GM18498 (cell line): Measurements from ENCODE around the gene ADISSP.

Experiments used
- ATAC-seq: cut with Tn5 transposase; IDR thresholded peaks from one replicate; pipeline ENCODE4 v1.9.1; 2021; ENCODE audit warnings: mild to moderate bottlenecking, moderate library complexity; ENCODE audit not compliant: unreplicated experiment

Gene ADISSP

GRCh38 chr20:3720626-3721025, 46.9 kb downstream of the ADISSP start:
- ATAC-seq: no peak

DNA sequence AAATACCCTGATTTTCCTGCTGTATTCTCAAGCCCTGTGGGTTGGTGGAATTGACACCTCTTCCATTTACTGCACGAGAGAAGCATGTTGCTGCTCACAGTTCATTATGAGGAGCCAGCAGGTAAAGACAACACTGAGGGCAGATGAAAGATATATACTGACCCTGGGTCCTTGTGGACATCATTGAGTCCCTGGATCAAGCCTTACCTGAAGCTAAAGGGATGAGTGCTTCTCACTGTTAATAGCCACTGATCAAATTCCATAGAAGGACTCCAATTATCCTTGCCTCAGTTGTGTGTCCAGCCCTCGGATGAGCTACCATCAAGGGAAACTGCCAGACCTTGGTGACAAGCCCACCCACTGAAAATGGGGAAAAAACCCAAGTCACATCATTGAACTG, 47.5 kb downstream of the ADISSP start:
- ATAC-seq: no peak

- no peak for ATAC-seq
These were observed 48.5 kb downstream of the ADISSP start for GRCh38 chr20:3719046-3719445.

- ATAC-seq: no peak
These were observed 51.2 kb downstream of the ADISSP start for GRCh38 chr20:3716195-3716834.

GRCh38 chr20:3714092-3714491, 53.5 kb downstream of the ADISSP start:
- ATAC-seq: no peak

DNA sequence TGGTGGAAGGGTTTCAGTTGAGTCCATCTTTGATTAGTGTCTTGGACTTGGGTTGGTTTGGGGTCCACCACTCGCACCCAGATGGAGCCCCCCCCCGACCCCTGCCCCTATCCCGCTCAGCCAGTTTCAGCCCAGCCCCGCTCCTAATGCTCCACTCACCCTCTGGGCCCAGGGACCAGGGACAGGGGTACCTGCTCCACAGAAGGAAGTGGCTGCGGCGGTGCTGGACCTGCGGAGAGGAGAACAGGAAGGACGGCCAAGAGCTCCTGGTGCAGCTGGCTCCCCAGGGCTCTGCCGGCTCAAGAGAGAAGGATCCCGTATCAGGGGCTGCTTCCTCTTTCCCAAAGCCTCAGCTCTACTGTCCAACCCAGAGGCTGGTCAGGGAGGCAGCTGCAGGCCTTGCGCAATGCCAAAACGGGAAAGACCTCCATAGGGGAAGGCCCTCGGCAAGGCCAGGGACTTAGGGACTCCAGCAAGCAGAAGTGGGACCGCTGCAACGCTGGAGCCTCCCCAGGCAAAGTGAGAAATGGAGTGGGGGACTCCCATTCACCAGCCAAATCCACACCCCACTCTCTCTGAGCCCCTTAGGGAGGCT, 55.2 kb downstream of the ADISSP start, which contains the start of gene SIGLEC1:
Gene SIGLEC1 (minus strand): TSS at position 322 of the 595 bp plus-strand sequence. CDS start 5,472 bp downstream, outside the sequence.
- no peak for ATAC-seq

GRCh38 chr20:3711484-3711941, 56.0 kb downstream of the ADISSP start:
- no peak for ATAC-seq

GRCh38 chr20:3710703-3711483, 56.7 kb downstream of the ADISSP start:
- ATAC-seq: no peak

DNA sequence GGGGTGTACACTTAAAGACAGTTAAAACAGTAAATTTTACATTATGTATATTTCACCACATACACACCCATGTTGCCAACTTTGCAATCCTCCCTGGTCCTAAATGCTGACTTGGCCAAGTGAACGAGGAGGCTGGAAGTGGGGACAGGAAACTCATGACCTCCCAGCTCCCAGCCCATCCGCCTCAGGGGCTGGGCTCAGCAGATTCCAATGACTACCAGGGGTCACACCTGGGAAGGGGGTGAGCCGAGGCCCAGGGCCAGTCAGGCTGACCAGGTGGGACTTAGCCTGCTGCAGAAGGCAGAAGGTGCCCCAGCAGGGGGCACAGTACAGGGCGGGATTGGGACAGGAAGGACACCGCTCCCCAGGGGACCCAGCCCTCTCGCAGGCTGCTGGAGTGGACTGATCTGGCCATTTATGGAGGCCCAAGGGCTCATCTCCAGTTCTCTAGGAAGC, 57.5 kb downstream of the ADISSP start:
- ATAC-seq: no peak

DNA sequence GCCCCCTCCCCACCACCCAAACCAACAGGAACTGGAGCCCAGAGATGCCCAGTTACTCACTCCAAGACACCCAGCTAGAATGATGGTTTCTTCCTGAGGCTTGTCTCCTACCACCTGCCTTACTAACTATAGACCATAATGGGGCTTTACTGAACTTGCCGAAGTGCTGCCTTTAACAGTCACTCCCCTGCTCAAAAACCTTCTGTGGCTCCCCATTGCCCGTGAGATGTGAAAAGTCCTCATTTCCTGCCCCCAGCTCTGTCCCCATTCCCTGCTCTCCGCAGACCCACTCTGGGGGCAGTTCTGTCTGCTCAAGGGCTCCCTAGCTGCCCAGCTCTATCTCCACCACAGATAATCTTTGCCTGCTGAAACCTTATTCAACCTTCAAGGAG, 60.0 kb downstream of the ADISSP start:
- ATAC-seq: no peak

DNA sequence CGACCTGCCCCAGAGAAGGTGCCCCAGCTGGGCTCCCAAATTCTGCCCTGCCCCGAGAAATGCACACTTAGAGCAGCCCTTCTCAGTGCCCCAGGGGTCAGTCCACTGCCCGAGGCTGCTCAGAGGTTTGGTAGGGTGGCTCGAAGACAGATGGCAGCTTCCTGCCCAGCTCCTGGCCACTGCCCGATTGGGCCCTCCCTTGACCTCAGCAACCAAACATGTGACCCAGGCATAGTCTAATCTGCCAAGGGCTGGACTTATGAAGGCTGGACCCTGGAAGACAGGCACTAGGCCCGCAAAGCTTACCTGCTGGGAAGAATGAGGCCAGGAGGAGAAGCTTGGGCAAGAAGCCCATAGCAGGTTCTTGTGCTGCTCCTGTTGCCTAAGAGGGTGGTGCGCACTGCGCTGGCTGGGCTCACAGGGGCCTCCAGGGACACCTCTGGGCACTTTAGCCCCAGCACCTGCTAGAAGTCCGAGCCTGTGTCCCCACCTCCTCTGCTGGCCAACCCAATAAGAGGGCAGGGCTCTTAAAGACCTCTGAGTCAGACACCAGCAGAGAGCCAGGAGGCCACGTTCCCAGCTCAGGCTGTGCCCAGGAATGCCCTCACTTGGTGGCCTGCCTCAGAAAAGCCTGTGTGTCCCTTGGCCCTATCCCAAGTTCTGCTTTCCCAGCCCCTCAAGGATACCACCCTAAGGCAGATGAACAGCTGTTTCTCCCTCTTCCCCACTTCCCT, 60.6 kb downstream of the ADISSP start:
- ATAC-seq: no peak

GRCh38 chr20:3705970-3706739, 61.4 kb downstream of the ADISSP start:
- ATAC-seq: no peak

DNA sequence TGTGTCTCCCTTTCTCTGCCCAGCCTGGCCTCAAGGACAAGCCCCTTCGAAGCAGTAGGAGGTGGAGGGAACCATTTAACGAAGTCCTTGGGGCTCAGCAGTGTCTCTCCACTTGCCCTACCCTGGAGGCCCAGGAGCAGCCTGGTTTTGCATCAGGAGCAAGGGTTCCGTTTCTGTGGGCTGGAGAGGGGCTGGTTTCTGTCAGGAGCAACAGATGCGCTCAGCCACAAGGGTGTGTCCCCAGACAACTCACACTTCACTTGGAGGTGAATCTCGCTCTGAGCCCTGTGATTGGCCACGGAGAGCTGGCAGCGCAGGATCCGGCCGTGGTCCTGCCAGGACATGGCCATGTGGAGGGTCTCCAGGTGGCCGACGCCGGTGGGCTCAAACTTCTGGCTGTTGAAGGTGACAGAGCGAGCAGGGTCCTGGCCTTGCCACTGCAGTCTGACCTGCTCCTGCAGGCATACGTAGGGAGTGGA, 62.0 kb downstream of the ADISSP start:
- no peak for ATAC-seq

GRCh38 chr20:3704087-3704486, 63.5 kb downstream of the ADISSP start:
- ATAC-seq: no peak
